GM23248 (cell line): Measurements from ENCODE around the gene RPIA. TPM values are rescaled to one million over a fixed set of nuclear protein-coding genes. Genes with fewer than 3 reads are reported as not detected.

Experiments
- DNase-seq: peaks from one replicate; pipeline ENCODE4 v3.0.0-alpha.2; 2015
- H2AFZ ChIP-seq: fragments of 200-600 bp; sonication (generic); 2 replicates; pipeline ENCODE4 v1.6.1; 2016; ENCODE audit warnings: antibody characterized with exemption
- H3F3A ChIP-seq: fragments of 200-600 bp; sonication (generic); 2 replicates; pipeline ENCODE4 v1.6.1; 2016; ENCODE audit warnings: mild to moderate bottlenecking, antibody characterized with exemption, mixed run types; ENCODE audit not compliant: insufficient read depth
- H3K27ac ChIP-seq: fragments of 200-600 bp; sonication (generic); 2 replicates; pipeline ENCODE4 v1.5.1; 2016; ENCODE audit warnings: mild to moderate bottlenecking
- H3K27me3 ChIP-seq: fragments of 200-600 bp; sonication (generic); replicated peaks from 2 replicates; pipeline ENCODE4 v1.6.1; 2016; ENCODE audit warnings: mild to moderate bottlenecking; ENCODE audit not compliant: insufficient read depth
- H3K36me3 ChIP-seq: fragments of 200-600 bp; sonication (generic); 2 replicates; pipeline ENCODE4 v1.6.1; 2016; ENCODE audit warnings: low read depth, mild to moderate bottlenecking
- H3K4me1 ChIP-seq: fragments of 200-600 bp; sonication (generic); 2 replicates; pipeline ENCODE4 v1.6.1; 2016; ENCODE audit warnings: mild to moderate bottlenecking; ENCODE audit not compliant: insufficient read depth
- H3K4me2 ChIP-seq: fragments of 200-600 bp; sonication (generic); one replicate; pipeline ENCODE4 v1.6.1; 2016; ENCODE audit warnings: mild to moderate bottlenecking; ENCODE audit not compliant: unreplicated experiment
- H3K4me3 ChIP-seq: fragments of 200-600 bp; sonication (generic); 2 replicates; pipeline ENCODE4 v1.5.1; 2016; ENCODE audit warnings: mild to moderate bottlenecking
- H3K79me2 ChIP-seq: fragments of 200-600 bp; sonication (generic); 2 replicates; pipeline ENCODE4 v1.6.1; 2016; ENCODE audit warnings: mild to moderate bottlenecking; ENCODE audit not compliant: insufficient read depth
- H3K9ac ChIP-seq: fragments of 200-600 bp; sonication (generic); 2 replicates; pipeline ENCODE4 v1.6.1; 2016; ENCODE audit warnings: mild to moderate bottlenecking
- H3K9me2 ChIP-seq: fragments of 200-600 bp; sonication (generic); 2 replicates; pipeline ENCODE4 v1.6.1; 2016; ENCODE audit warnings: mixed run types, mild to moderate bottlenecking, moderate library complexity; ENCODE audit not compliant: insufficient read depth
- H3K9me3 ChIP-seq: fragments of 200-600 bp; sonication (generic); one replicate; pipeline ENCODE4 v1.6.1; 2017; ENCODE audit warnings: low read depth
- H4K20me1 ChIP-seq: fragments of 200-600 bp; sonication (generic); 2 replicates; pipeline ENCODE4 v1.6.0; 2016; ENCODE audit not compliant: insufficient read depth
- EZH2 ChIP-seq: fragments of 200-600 bp; sonication (generic); IDR thresholded peaks from 2 replicates; pipeline ENCODE4 v1.6.1; 2018; ENCODE audit warnings: antibody characterized with exemption, mild to moderate bottlenecking; ENCODE audit not compliant: insufficient read depth, poor library complexity, severe bottlenecking
- EZH2phosphoT487 ChIP-seq: fragments of 200-600 bp; sonication (generic); IDR thresholded peaks from 2 replicates; pipeline ENCODE4 v1.6.1; 2018; ENCODE audit warnings: antibody characterized with exemption, moderate library complexity, mild to moderate bottlenecking, low read depth; ENCODE audit not compliant: insufficient read depth
- WGBS, 2 experiments: methylation state at CpG; one replicate each; pipeline ENCODE4 v1.1.6; 2015 to 2017; ENCODE audit warnings: low lambda C conversion rate in 2 of 2, low coverage in 1 of 2; ENCODE audit errors: missing lambda C conversion rate in 2 of 2; 5-methylcytosine and 5-hydroxymethylcytosine counted together
- in situ Hi-C: fragments of 300-500 bp; cut with MboI; formaldehyde crosslinking; loops from 2 replicates; pipeline ENCODE4 v1.15.0; 2020
- polyA plus RNA-seq: library from polyadenylated mRNA; unstranded; fragments of >200 nt; fragmentation: Nextera tagmentation; extraction: Ambion mirVana; gene quantifications from 2 replicates; pipeline ENCODE4 v1.2.1, GENCODE V29; 2016
- total RNA-seq: library from RNA; depleted of rRNA; stranded (reverse); fragments of >200 nt; shearing (Covaris generic); gene quantifications from 2 replicates; pipeline ENCODE4 v1.2.3, GENCODE V29; 2014

Gene RPIA
- total and polyA plus RNA-seq, 2 experiments from 2014 or later, result 5.8 to 9.2 TPM

GRCh38 chr2:88684519-88684918 is 7.0 kb upstream of the RPIA start:
- Histone ChIP-seq H2AFZ (no peak overlapping the region), H3K9me2 (no peaks in the 10 kb centered on the region), H3K36me3 (no peaks in the 10 kb centered on the region), H4K20me1 (no peaks in the 10 kb centered on the region), H3K79me2 (no peaks in the 10 kb centered on the region), H3K27me3 (no peaks in the 10 kb centered on the region), H3K9me3 (no peaks in the 10 kb centered on the region), H3F3A (no peaks in the 10 kb centered on the region), H3K9ac (no peak overlapping the region), H3K27ac (no peak overlapping the region), H3K4me2 (no peak overlapping the region), H3K4me3 (no peak overlapping the region), H3K4me1 (no peaks in the 10 kb centered on the region)
- in situ Hi-C loops, result loop anchor here (25.0 kb wide), 1 partner anchor 497 kb away; no protein-coding TSS in a partner anchor
- DNase-seq, result no peak
- WGBS, 2 experiments, result 8 to 9% methylated on average over 2 of the region's 2 CpGs
- TF ChIP-seq EZH2phosphoT487 (no peak), EZH2 (no peak)

DNA sequence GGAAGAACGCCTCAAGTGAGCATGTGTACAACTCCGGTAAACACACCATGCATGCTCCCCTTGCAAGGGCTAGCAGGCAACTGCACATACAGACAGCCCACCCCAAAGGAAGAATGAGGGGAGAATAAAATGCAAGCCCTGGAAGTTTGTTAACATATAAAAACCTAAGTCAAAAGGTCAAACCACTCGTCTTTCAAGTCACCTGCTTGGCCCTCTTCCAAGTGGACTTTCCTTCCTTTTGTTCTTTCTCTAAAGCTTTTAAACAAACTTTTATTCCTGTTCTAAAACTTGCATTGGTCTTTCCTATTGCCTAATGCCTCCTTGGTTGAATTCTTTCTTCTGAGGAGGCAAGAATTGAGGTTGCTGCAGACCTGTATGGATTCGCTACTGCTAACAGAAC is 5.2 kb upstream of the RPIA start:
- H3K27ac ChIP-seq, result no peak overlapping the region
- H3K9me3 ChIP-seq, result no peaks in the 10 kb centered on the region
- no peak overlapping the region for H3K4me3 ChIP-seq
- no peaks in the 10 kb centered on the region for H3F3A ChIP-seq
- WGBS, 2 experiments, result 78 to 85% methylated on average over 4 of the region's 4 CpGs
- H3K36me3 ChIP-seq, result no peaks in the 10 kb centered on the region
- H3K9ac ChIP-seq, result no peak overlapping the region
- H3K4me2 ChIP-seq, result no peak overlapping the region
- in situ Hi-C loops, result loop anchor here (25.0 kb wide), 1 partner anchor 499 kb away; no protein-coding TSS in a partner anchor
- no peak overlapping the region for H2AFZ ChIP-seq
- no peaks in the 10 kb centered on the region; the same call in 1 of the 2 replicates for H3K4me1 ChIP-seq
- TF ChIP-seq EZH2, result no peak
- H3K79me2 ChIP-seq, result peaks cover 10% of the 10 kb centered on the region
- no peak for DNase-seq
- H4K20me1 ChIP-seq, result no peaks in the 10 kb centered on the region
- H3K27me3 ChIP-seq, result no peaks in the 10 kb centered on the region
- H3K9me2 ChIP-seq, result no peaks in the 10 kb centered on the region

DNA sequence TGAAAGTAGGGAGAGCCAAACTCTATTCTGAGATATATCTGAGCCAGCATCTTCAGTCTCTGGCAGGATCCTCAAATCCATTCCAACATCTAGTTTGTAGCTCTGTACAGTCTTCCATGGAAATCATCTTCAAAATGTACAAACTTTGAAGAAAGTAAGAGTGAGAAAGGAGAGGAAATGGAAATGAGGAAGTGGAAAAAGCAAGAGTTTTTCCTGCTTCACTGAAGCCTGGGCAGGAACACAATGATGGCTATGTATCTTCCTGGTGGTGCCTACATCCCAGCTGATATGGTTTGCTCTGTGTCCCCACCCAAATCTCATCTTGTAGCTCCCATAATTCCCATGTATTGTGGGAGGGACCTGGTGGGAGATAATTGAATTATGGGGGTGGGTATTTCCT is 4.1 kb upstream of the RPIA start:
- Histone ChIP-seq H4K20me1 (no peaks in the 10 kb centered on the region), H3K27ac (no peak overlapping the region), H3K4me2 (no peak overlapping the region), H2AFZ (no peak overlapping the region), H3K27me3 (no peaks in the 10 kb centered on the region), H3K9me2 (no peaks in the 10 kb centered on the region), H3K4me1 (peaks cover under 1% of the 10 kb centered on the region), H3K4me3 (no peak overlapping the region), H3K79me2 (peaks cover 16% of the 10 kb centered on the region), H3K9me3 (no peaks in the 10 kb centered on the region), H3K9ac (no peak overlapping the region), H3F3A (no peaks in the 10 kb centered on the region), H3K36me3 (no peaks in the 10 kb centered on the region)
- no peak for DNase-seq
- TF ChIP-seq EZH2phosphoT487 (no peak), EZH2 (no peak)
- in situ Hi-C loops, result loop anchor here (25.0 kb wide), 1 partner anchor 500 kb away; no protein-coding TSS in a partner anchor

GRCh38 chr2:88690591-88691338 is 708 bp upstream of the RPIA start:
- WGBS, 2 experiments, result 30% methylated on average over 19 to 20 of the region's 20 CpGs
- peak; percentile 72 for DNase-seq

More at GRCh38 chr2:88690591-88691338, 708 bp upstream of the RPIA start:
- Histone ChIP-seq H3F3A (no peaks in the 10 kb centered on the region), H3K27ac (peak overlapping the region; percentile 41; the same call in 1 of the 2 replicates), H3K4me3 (peak overlapping the region; percentile 89), H4K20me1 (no peaks in the 10 kb centered on the region), H3K36me3 (no peaks in the 10 kb centered on the region), H3K4me1 (peaks cover 7% of the 10 kb centered on the region), H3K9ac (peak overlapping the region; percentile 84), H3K79me2 (peaks cover 50% of the 10 kb centered on the region), H3K9me3 (no peaks in the 10 kb centered on the region), H3K27me3 (no peaks in the 10 kb centered on the region), H2AFZ (peak overlapping the region; percentile 98), H3K4me2 (peak overlapping the region; percentile 87), H3K9me2 (no peaks in the 10 kb centered on the region)
- no peak for TF ChIP-seq EZH2
- TF ChIP-seq EZH2phosphoT487, result no peak
- in situ Hi-C loops, result loop anchor here (25.0 kb wide), 1 partner anchor 503 kb away; no protein-coding TSS in a partner anchor
